BJ (cell line): ENCODE data around the gene ZSCAN2. TPM values are rescaled to one million over a fixed set of nuclear protein-coding genes. Genes with fewer than 3 reads are reported as not detected.
"Not testable (repeated sequence)": the region's sequence is repeated elsewhere in the genome, so short reads cannot be mapped to it uniquely, and the experiment has no call there.

Experiments
- CTCF ChIA-PET: fragments of 350-600 bp; formaldehyde crosslinking; extraction: SDS; loops from one replicate; lab custom pipeline; 2021; ENCODE audit warnings: antibody characterized with exemption, inconsistent platforms; lab: Yijun Ruan, JAX
- POLR2A ChIA-PET: fragments of 300-600 bp; sonication (Branson Sonifier 250); formaldehyde crosslinking; extraction: SDS; loops from one replicate; lab custom pipeline; 2021; ENCODE audit warnings: antibody characterized with exemption; lab: Charles Lee
- DNase-seq: peaks from one replicate; pipeline ENCODE4 v3.0.0-alpha.2; 2011; ENCODE audit warnings: low read depth
- H3K27me3 ChIP-seq: 2 replicates; pipeline ENCODE4 v1.6.0; 2011; ENCODE audit warnings: low read length; ENCODE audit not compliant: control insufficient read depth, insufficient read depth
- H3K36me3 ChIP-seq: 2 replicates; pipeline ENCODE4 v1.5.1; 2011; ENCODE audit warnings: low read length; ENCODE audit not compliant: control insufficient read depth, insufficient read depth
- H3K4me3 ChIP-seq: 2 replicates; pipeline ENCODE4 v1.5.1; 2011; ENCODE audit warnings: low read depth, mild to moderate bottlenecking, control low read depth, low read length
- CTCF ChIP-seq: IDR thresholded peaks from 2 replicates; pipeline ENCODE4 v1.5.1; 2011; ENCODE audit warnings: low read depth, mild to moderate bottlenecking, control low read depth, inconsistent platforms, low read length, moderate library complexity; ENCODE audit not compliant: insufficient read depth
- polyA plus RNA-seq: library from polyadenylated mRNA; depleted of rRNA; stranded (reverse); fragments of >200 nt; gene quantifications from 2 replicates; pipeline ENCODE4 v1.2.3, GENCODE V29; 2011

Gene ZSCAN2
- polyA plus RNA-seq, 1 experiment: 6.3 TPM

- TF ChIP-seq CTCF: no peak
- no peaks in the 10 kb centered on the region for H3K27me3 ChIP-seq
- no peak for DNase-seq
- ChIA-PET POLR2A (interaction anchor here (1.2 kb wide), 1 partner anchor 22 kb away, joined by 3 read pairs; the partner anchor contains the start of gene WDR73), CTCF (interaction anchor here (0.6 to 2.6 kb wide), 6 partner anchors 12 to 33 kb away, joined by 3 to 7 read pairs (median 3); no protein-coding TSS in a partner anchor)
- H3K36me3 ChIP-seq: peaks cover 4% of the 10 kb centered on the region; the same call in 1 of the 2 replicates
- H3K4me3 ChIP-seq: peak overlapping the region; percentile 59
Observed at GRCh38 chr15:84631706-84632272, 31.0 kb downstream of the ZSCAN2 start.

GRCh38 chr15:84633311-84634227, 32.8 kb downstream of the ZSCAN2 start:
- no peak for TF ChIP-seq CTCF
- Histone ChIP-seq H3K36me3 (peaks cover 4% of the 10 kb centered on the region; the same call in 1 of the 2 replicates), H3K4me3 (peak overlapping the region; percentile 56), H3K27me3 (no peaks in the 10 kb centered on the region)
- DNase-seq: no peak
- CTCF ChIA-PET: interaction anchor here (1.7 kb wide), 1 partner anchor 9 kb away, joined by 3 read pairs; no protein-coding TSS in a partner anchor
- POLR2A ChIA-PET: interaction anchor here (0.6 kb wide), 1 partner anchor 16 kb away, joined by 3 read pairs; no protein-coding TSS in a partner anchor

- no peak for TF ChIP-seq CTCF
- peaks cover 5% of the 10 kb centered on the region; the same call in 1 of the 2 replicates for H3K36me3 ChIP-seq
- DNase-seq: no peak
- no peaks in the 10 kb centered on the region for H3K27me3 ChIP-seq
- H3K4me3 ChIP-seq: peak overlapping the region; percentile 56
- ChIA-PET CTCF (interaction anchor here (1.7 kb wide), 1 partner anchor 9 kb away, joined by 3 read pairs; no protein-coding TSS in a partner anchor), POLR2A (interaction anchor here (0.6 kb wide), 1 partner anchor 16 kb away, joined by 3 read pairs; no protein-coding TSS in a partner anchor)
Observed at GRCh38 chr15:84634228-84634837, 33.5 kb downstream of the ZSCAN2 start.

GRCh38 chr15:84638103-84638502, 37.3 kb downstream of the ZSCAN2 start:
- no peak for DNase-seq
- Histone ChIP-seq H3K4me3 (no peak overlapping the region), H3K27me3 (no peaks in the 10 kb centered on the region), H3K36me3 (peaks cover 16% of the 10 kb centered on the region)
- CTCF ChIA-PET: interaction anchor here (0.7 to 1.1 kb wide), 4 partner anchors 9 to 291 kb away, joined by 3 read pairs; partner anchors contain the start of gene WDR73
- TF ChIP-seq CTCF: no peak
- POLR2A ChIA-PET: no interaction called here

GRCh38 chr15:84641871-84642270, 41.1 kb downstream of the ZSCAN2 start:
- POLR2A ChIA-PET, H3K27me3 ChIP-seq, CTCF ChIA-PET, H3K4me3 ChIP-seq, DNase-seq: not testable (repeated sequence)
- peaks cover 32% of the 10 kb centered on the region for H3K36me3 ChIP-seq

- H3K36me3 ChIP-seq: peaks cover 37% of the 10 kb centered on the region
- CTCF ChIA-PET: interaction anchor here (0.7 to 0.9 kb wide), 2 partner anchors 8 to 55 kb away, joined by 3 read pairs; no protein-coding TSS in a partner anchor
- H3K4me3 ChIP-seq, POLR2A ChIA-PET, DNase-seq, H3K27me3 ChIP-seq: not testable (repeated sequence)
Observed at GRCh38 chr15:84642640-84643039, 41.8 kb downstream of the ZSCAN2 start.
